SK-N-SH treated with all-trans-retinoic acid at 6 μM for 48 hours (cell line): Measurements from ENCODE around the gene GPR119.

Experiments
- ATAC-seq: fragments of 200-7000 bp; cut with Tn5 transposase; 3 replicates; pipeline ENCODE4 v1.9.1; 2020; ENCODE audit warnings: mild to moderate bottlenecking, moderate library complexity
- ARNTL ChIP-seq: fragments of 450-650 bp; formaldehyde crosslinking; IDR thresholded peaks from 2 replicates; pipeline ENCODE4 v1.5.0; 2020; ENCODE audit warnings: low read depth, mild to moderate bottlenecking, moderate library complexity, borderline replicate concordance
- BACH2 ChIP-seq: fragments of 250-450 bp; sonication (Bioruptor Pico); IDR thresholded peaks from 2 replicates; pipeline ENCODE4 v1.9.0; 2021; ENCODE audit warnings: mild to moderate bottlenecking, borderline replicate concordance
- CSDC2 ChIP-seq: fragments of 250-450 bp; sonication (Bioruptor Pico); IDR thresholded peaks from 2 replicates; pipeline ENCODE4 v1.5.0; 2020; ENCODE audit warnings: mild to moderate bottlenecking, moderate library complexity
- CSRNP3 ChIP-seq: fragments of 250-450 bp; sonication (Bioruptor Pico); IDR thresholded peaks from 2 replicates; pipeline ENCODE4 v1.5.1; 2021; ENCODE audit warnings: mild to moderate bottlenecking, moderate library complexity
- ESRRG ChIP-seq: fragments of 250-450 bp; sonication (Bioruptor Pico); IDR thresholded peaks from 2 replicates; pipeline ENCODE4 v1.6.1; 2021; ENCODE audit warnings: mild to moderate bottlenecking
- ISL1 ChIP-seq: fragments of 250-450 bp; sonication (Bioruptor Pico); IDR thresholded peaks from 2 replicates; pipeline ENCODE4 v2.1.2; 2022; ENCODE audit warnings: mild to moderate bottlenecking, moderate library complexity
- OSR1 ChIP-seq: fragments of 250-450 bp; sonication (Bioruptor Pico); IDR thresholded peaks from 2 replicates; pipeline ENCODE4 v1.8.0; 2022; ENCODE audit warnings: moderate library complexity, mild to moderate bottlenecking, inconsistent platforms
- PPARA ChIP-seq: fragments of 250-450 bp; sonication (Bioruptor Pico); IDR thresholded peaks from 2 replicates; pipeline ENCODE4 v1.5.0; 2020; ENCODE audit warnings: mild to moderate bottlenecking, borderline replicate concordance
- RARB ChIP-seq: fragments of 250-450 bp; sonication (Bioruptor Pico); IDR thresholded peaks from 2 replicates; pipeline ENCODE4 v1.8.0; 2021; ENCODE audit warnings: mild to moderate bottlenecking, moderate library complexity
- SNAI2 ChIP-seq: fragments of 250-450 bp; sonication (Bioruptor Pico); IDR thresholded peaks from 2 replicates; pipeline ENCODE4 v1.5.0; 2020; ENCODE audit warnings: mild to moderate bottlenecking, moderate library complexity
- TCF4 ChIP-seq: fragments of 250-450 bp; sonication (Bioruptor Pico); IDR thresholded peaks from 2 replicates; pipeline ENCODE4 v1.8.0; 2021; ENCODE audit warnings: mild to moderate bottlenecking, moderate library complexity, borderline replicate concordance
- ZC3H10 ChIP-seq: fragments of 250-450 bp; sonication (Bioruptor Pico); IDR thresholded peaks from 2 replicates; pipeline ENCODE4 v1.5.1; 2021; ENCODE audit warnings: mild to moderate bottlenecking, moderate library complexity
- ZFP30 ChIP-seq: fragments of 450-650 bp; formaldehyde crosslinking; IDR thresholded peaks from 2 replicates; pipeline ENCODE4 v1.5.0; 2022; ENCODE audit warnings: mild to moderate bottlenecking, moderate library complexity
- ZNF565 ChIP-seq: fragments of 450-650 bp; formaldehyde crosslinking; conservative IDR thresholded peaks from 2 replicates; pipeline ENCODE4 v1.5.0; 2020; ENCODE audit warnings: low read depth, mild to moderate bottlenecking, moderate library complexity
- ZNF70 ChIP-seq: fragments of 450-650 bp; formaldehyde crosslinking; IDR thresholded peaks from 2 replicates; pipeline ENCODE4 v1.5.0; 2020; ENCODE audit warnings: mild to moderate bottlenecking, moderate library complexity
- ZNF8 ChIP-seq: fragments of 450-650 bp; formaldehyde crosslinking; IDR thresholded peaks from 2 replicates; pipeline ENCODE4 v1.5.0; 2020; ENCODE audit warnings: mild to moderate bottlenecking, moderate library complexity
- TF ChIP-seq, protein P1 (sequence below): fragments of 250-450 bp; sonication (Bioruptor Pico); IDR thresholded peaks from 2 replicates; pipeline ENCODE4 v1.5.0; 2020; ENCODE audit warnings: mild to moderate bottlenecking, moderate library complexity
- TF ChIP-seq, protein P2 (sequence below): fragments of 250-450 bp; sonication (Bioruptor Pico); IDR thresholded peaks from 2 replicates; pipeline ENCODE4 v1.8.0; 2020; ENCODE audit warnings: mild to moderate bottlenecking, moderate library complexity, borderline replicate concordance
- TF ChIP-seq, protein P3 (sequence below): fragments of 250-450 bp; sonication (Bioruptor Pico); IDR thresholded peaks from 2 replicates; pipeline ENCODE4 v1.5.1; 2020; ENCODE audit warnings: low read depth, mild to moderate bottlenecking, moderate library complexity

GPR119 gene

GRCh38 chrX:130415201-130415600 is 29.7 kb upstream of the GPR119 start:
- no peak for TF ChIP-seq ARNTL (CRISPR knock-in tag)
- TF ChIP-seq CSRNP3 (CRISPR knock-in tag): no peak
- no peak for TF ChIP-seq ISL1 (CRISPR knock-in tag)
- TF ChIP-seq RARB (CRISPR knock-in tag): no peak
- TF ChIP-seq, protein P1, sequence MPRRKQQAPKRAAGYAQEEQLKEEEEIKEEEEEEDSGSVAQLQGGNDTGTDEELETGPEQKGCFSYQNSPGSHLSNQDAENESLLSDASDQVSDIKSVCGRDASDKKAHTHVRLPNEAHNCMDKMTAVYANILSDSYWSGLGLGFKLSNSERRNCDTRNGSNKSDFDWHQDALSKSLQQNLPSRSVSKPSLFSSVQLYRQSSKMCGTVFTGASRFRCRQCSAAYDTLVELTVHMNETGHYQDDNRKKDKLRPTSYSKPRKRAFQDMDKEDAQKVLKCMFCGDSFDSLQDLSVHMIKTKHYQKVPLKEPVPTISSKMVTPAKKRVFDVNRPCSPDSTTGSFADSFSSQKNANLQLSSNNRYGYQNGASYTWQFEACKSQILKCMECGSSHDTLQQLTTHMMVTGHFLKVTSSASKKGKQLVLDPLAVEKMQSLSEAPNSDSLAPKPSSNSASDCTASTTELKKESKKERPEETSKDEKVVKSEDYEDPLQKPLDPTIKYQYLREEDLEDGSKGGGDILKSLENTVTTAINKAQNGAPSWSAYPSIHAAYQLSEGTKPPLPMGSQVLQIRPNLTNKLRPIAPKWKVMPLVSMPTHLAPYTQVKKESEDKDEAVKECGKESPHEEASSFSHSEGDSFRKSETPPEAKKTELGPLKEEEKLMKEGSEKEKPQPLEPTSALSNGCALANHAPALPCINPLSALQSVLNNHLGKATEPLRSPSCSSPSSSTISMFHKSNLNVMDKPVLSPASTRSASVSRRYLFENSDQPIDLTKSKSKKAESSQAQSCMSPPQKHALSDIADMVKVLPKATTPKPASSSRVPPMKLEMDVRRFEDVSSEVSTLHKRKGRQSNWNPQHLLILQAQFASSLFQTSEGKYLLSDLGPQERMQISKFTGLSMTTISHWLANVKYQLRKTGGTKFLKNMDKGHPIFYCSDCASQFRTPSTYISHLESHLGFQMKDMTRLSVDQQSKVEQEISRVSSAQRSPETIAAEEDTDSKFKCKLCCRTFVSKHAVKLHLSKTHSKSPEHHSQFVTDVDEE (CRISPR knock-in tag): no peak
- no peak for TF ChIP-seq ZNF8 (CRISPR knock-in tag)
- no peak for TF ChIP-seq OSR1
- no peak for TF ChIP-seq ZNF70 (CRISPR knock-in tag)
- TF ChIP-seq TCF4 (CRISPR knock-in tag): no peak
- TF ChIP-seq, protein P2, sequence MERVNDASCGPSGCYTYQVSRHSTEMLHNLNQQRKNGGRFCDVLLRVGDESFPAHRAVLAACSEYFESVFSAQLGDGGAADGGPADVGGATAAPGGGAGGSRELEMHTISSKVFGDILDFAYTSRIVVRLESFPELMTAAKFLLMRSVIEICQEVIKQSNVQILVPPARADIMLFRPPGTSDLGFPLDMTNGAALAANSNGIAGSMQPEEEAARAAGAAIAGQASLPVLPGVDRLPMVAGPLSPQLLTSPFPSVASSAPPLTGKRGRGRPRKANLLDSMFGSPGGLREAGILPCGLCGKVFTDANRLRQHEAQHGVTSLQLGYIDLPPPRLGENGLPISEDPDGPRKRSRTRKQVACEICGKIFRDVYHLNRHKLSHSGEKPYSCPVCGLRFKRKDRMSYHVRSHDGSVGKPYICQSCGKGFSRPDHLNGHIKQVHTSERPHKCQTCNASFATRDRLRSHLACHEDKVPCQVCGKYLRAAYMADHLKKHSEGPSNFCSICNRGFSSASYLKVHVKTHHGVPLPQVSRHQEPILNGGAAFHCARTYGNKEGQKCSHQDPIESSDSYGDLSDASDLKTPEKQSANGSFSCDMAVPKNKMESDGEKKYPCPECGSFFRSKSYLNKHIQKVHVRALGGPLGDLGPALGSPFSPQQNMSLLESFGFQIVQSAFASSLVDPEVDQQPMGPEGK: no peak
- TF ChIP-seq ZFP30 (CRISPR knock-in tag): no peak
- no peak for TF ChIP-seq SNAI2 (CRISPR knock-in tag)
- no peak for TF ChIP-seq ESRRG (CRISPR knock-in tag)
- TF ChIP-seq, protein P3, sequence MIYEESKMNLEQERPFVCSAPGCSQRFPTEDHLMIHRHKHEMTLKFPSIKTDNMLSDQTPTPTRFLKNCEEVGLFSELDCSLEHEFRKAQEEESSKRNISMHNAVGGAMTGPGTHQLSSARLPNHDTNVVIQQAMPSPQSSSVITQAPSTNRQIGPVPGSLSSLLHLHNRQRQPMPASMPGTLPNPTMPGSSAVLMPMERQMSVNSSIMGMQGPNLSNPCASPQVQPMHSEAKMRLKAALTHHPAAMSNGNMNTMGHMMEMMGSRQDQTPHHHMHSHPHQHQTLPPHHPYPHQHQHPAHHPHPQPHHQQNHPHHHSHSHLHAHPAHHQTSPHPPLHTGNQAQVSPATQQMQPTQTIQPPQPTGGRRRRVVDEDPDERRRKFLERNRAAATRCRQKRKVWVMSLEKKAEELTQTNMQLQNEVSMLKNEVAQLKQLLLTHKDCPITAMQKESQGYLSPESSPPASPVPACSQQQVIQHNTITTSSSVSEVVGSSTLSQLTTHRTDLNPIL (CRISPR knock-in tag): no peak
- TF ChIP-seq ZNF565 (CRISPR knock-in tag): no peak
- no peak for TF ChIP-seq ZC3H10 (CRISPR knock-in tag)
- ATAC-seq: no peak

DNA sequence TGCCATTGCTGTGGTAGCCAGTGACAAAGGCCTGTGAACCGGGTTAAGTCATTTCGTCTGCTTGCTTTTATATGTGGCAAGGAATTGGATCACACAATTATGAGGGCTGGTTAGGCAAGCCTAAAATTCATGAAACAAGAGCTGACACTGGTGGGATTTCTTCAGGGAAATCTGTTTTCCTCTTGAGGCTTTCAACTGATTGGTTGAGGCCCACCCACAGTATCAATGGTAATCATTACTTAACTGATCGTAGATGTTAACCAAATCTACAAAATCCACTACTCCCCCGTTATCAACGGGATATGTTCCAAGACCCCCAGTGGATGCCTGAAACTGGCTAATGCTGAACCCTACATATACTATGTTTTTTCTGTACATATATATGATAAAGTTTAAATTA is 29.3 kb upstream of the GPR119 start:
- no peak for ATAC-seq
- TF ChIP-seq TCF4 (CRISPR knock-in tag): no peak
- no peak for TF ChIP-seq ESRRG (CRISPR knock-in tag)
- no peak for TF ChIP-seq CSRNP3 (CRISPR knock-in tag)
- TF ChIP-seq CSDC2: no peak
- no peak for TF ChIP-seq ZNF8 (CRISPR knock-in tag)
- no peak for TF ChIP-seq ISL1 (CRISPR knock-in tag)
- TF ChIP-seq OSR1: no peak
- no peak for TF ChIP-seq ZNF70 (CRISPR knock-in tag)
- TF ChIP-seq BACH2: no peak
- no peak for TF ChIP-seq PPARA (CRISPR knock-in tag)
- TF ChIP-seq, protein P3 (CRISPR knock-in tag): no peak

- TF ChIP-seq ZFP30 (CRISPR knock-in tag) (no peak), ZC3H10 (CRISPR knock-in tag) (no peak), BACH2 (no peak), OSR1 (no peak), ARNTL (CRISPR knock-in tag) (no peak)
- TF ChIP-seq, protein P3 (CRISPR knock-in tag): no peak
- ATAC-seq: no peak
These were observed 27.9 kb upstream of the GPR119 start for GRCh38 chrX:130413415-130413814.
